ENCODE measurements around the gene PXN. TPM values are rescaled to one million over a fixed set of nuclear protein-coding genes. Genes with fewer than 3 reads are reported as not detected.
"Not testable (repeated sequence)": the region's sequence is repeated elsewhere in the genome, so short reads cannot be mapped to it uniquely, and the experiment has no call there.

The PXN gene
- total RNA-seq, 4 donors from 2014 or later: 29.6 to 211 (median 41.2) TPM

DNA sequence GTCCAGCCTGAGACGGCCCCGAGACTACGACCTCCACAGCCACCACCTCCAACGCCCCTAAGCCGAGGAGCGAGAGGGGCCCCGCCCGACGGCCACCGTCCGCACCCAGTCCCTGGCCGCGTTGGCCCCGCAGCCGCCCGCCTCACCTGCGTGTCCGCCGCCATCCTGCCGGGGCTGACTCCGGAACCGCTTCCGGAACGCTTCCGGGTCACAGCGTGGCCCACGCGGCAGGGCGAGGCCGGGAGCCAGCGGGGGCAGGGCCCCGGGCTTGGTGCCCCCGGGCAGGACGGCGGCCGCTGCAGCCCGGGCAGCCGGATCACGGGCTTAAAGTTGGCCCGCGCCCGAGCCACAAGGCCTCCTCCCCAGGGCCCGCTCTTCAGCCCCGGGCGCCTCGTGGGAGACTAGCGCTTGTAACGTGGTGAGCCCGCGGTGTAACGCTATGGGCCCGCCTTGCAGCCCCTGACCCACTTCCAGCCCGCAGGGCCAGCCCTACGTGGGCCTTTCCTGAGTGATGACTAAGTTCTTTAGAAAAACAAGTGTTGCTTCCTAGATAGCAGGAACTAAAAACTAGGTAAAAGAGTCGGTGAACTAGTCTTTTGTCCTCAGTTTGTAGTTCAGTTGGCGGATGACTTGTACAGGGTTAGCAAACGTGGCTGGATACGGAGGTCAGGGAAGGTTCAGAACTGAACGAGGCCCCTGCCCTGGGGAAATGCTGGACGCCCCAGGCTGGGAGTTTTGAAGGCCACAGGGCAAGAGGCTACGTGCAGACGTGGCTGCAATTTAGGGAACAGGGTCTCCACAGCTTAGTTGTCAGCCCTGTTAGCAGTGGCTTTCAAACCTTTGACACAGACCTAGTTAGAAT lies 70.8 kb downstream of the PXN start, which contains the start of gene GCN1:
TSS of gene GCN1 (minus strand) at position 182 of the 862 bp plus-strand sequence. CDS start at position 164, 18 bp downstream.
- DNase-seq: peak; percentile 67 to 86
- Histone ChIP-seq H3K4me3 (peak within 1 kb of the TSS; percentile 75 to 93), H3K27ac (peak within 1 kb of the TSS; percentile 77 to 80), H3K36me3 (no peaks in the 10 kb centered on the region), H3K27me3 (no peaks in the 10 kb centered on the region), H3K4me1 (peaks cover 10 to 20% of the 10 kb centered on the region in 2 donors), H3K9me3 (no peaks in the 10 kb centered on the region)
- intact Hi-C loops (cut with DNase I; ENCODE audit: low total_unique reads): no loop called here
- TF ChIP-seq, protein P1, sequence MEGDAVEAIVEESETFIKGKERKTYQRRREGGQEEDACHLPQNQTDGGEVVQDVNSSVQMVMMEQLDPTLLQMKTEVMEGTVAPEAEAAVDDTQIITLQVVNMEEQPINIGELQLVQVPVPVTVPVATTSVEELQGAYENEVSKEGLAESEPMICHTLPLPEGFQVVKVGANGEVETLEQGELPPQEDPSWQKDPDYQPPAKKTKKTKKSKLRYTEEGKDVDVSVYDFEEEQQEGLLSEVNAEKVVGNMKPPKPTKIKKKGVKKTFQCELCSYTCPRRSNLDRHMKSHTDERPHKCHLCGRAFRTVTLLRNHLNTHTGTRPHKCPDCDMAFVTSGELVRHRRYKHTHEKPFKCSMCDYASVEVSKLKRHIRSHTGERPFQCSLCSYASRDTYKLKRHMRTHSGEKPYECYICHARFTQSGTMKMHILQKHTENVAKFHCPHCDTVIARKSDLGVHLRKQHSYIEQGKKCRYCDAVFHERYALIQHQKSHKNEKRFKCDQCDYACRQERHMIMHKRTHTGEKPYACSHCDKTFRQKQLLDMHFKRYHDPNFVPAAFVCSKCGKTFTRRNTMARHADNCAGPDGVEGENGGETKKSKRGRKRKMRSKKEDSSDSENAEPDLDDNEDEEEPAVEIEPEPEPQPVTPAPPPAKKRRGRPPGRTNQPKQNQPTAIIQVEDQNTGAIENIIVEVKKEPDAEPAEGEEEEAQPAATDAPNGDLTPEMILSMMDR (IDR thresholded peaks at IDR 0.05): peak in 1 of 4 experiments; percentile 25
- TF ChIP-seq POLR2A (IDR thresholded peaks at IDR 0.05): peak; percentile 37 to 85

DNA sequence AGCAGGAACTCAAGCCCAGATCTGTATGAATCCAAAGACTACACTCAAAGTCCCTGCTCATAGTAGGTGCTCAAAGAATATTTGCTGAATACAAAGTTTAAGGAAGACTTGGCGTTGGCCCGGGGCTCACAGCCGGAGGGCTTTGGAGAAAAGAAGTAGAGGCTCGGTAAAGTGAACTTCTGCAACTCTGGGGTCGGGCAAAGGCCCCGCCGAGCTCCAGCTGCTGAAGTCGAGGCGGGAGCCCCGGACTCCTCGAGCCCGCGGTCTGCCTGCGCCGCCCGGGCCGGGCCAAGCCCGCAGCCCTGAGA lies 71.3 kb downstream of the PXN start:
- H3K27me3 ChIP-seq: no peaks in the 10 kb centered on the region
- H3K4me1 ChIP-seq: peaks cover 4 to 14% of the 10 kb centered on the region in 2 donors
- DNase-seq: no peak
- H3K27ac ChIP-seq: peak overlapping the region; percentile 40 to 80
- no peaks in the 10 kb centered on the region for H3K9me3 ChIP-seq
- TF ChIP-seq POLR2A (IDR thresholded peaks at IDR 0.05): no peak
- TF ChIP-seq, protein P1 (IDR thresholded peaks at IDR 0.05): no peak
- H3K4me3 ChIP-seq: peak overlapping the region; percentile 75 to 93
- no peaks in the 10 kb centered on the region for H3K36me3 ChIP-seq
- intact Hi-C loops (cut with DNase I; ENCODE audit: low total_unique reads): no loop called here

DNA sequence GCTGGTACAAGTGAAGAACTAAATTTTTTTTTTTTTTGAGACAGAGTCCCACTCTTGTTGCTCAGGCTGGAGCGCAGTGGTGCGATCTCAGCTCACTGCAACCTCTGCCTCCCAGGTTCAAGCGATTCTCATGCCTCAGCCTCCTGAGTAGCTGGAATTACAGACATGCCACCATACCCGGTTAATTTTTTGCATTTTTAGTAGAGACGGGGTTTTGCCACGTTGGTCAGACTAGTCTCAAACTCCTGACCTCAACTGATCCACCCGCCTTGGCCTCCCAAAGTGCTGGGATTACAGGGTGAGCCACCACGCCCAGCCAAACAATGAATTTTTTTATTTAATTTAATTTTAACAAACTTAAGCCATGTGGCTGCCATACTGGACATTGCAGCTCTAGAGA lies 72.2 kb downstream of the PXN start:
- Histone ChIP-seq H3K4me1 (peaks cover 0 to 14% of the 10 kb centered on the region in 2 donors), H3K4me3 (peak overlapping the region in 1 of 2 donors; percentile 93)
- H3K36me3 ChIP-seq; H3K9me3 ChIP-seq; intact Hi-C loops (cut with DNase I; ENCODE audit: low total_unique reads); DNase-seq; H3K27me3 ChIP-seq; H3K27ac ChIP-seq: not testable (repeated sequence)

DNA sequence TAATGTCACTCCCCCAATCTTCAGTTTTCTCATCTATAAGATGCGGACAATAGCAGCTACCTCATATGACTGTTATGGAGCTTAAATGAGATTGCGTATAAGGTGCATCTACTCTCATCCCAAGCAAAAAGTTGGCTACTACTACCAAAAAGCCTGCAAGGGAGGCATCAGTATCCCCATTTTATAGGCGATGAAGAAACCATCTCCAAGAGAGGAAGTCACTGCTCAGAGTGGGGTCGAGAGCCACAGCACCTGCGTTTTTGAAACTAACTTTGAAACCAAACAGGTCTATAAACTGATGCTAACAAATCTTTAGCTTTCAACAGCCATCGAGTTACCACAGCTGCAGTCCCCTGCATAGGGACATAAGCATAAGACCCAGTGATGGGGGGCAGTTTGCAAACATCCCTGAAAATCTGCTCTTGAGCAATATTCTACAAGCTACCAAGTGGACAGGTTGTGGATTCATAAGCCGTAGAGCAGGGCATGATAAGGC lies 74.5 kb downstream of the PXN start:
- TF ChIP-seq, protein P1 (IDR thresholded peaks at IDR 0.05): no peak
- TF ChIP-seq POLR2A (IDR thresholded peaks at IDR 0.05): no peak
- H3K9me3 ChIP-seq: no peaks in the 10 kb centered on the region
- no peak overlapping the region for H3K27ac ChIP-seq
- no peaks in the 10 kb centered on the region for H3K27me3 ChIP-seq
- intact Hi-C loops (cut with DNase I; ENCODE audit: low total_unique reads): no loop called here
- no peaks in the 10 kb centered on the region for H3K36me3 ChIP-seq
- no peak for DNase-seq
- H3K4me1 ChIP-seq: peaks cover 0 to 14% of the 10 kb centered on the region in 2 donors
- H3K4me3 ChIP-seq: no peak overlapping the region

DNA sequence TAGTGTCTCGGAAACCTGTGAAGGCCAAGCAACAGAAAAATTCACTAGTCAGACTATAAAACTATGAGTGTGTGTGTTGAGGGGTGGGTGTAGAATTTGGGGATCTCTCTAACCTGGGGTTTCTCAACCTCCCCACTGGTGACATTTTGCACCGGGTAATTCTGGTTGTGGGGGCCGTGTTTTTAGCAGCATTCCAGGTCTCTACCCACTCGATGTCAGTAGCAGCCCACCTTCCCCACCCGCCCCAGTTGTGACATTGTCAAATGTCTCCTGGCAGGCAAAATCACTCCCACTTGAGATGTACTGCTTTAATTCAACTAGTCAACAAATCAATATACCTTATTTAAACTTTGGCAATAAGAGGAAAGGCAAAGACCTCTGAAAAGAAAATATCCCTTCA lies 75.1 kb downstream of the PXN start:
- Histone ChIP-seq H3K4me1 (peaks cover 0 to 14% of the 10 kb centered on the region in 2 donors), H3K9me3 (no peaks in the 10 kb centered on the region), H3K27me3 (no peaks in the 10 kb centered on the region), H3K36me3 (no peaks in the 10 kb centered on the region), H3K4me3 (no peak overlapping the region), H3K27ac (no peak overlapping the region)
- intact Hi-C loops (cut with DNase I; ENCODE audit: low total_unique reads): no loop called here
- no peak for DNase-seq
- no peak for TF ChIP-seq POLR2A (IDR thresholded peaks at IDR 0.05)
- TF ChIP-seq, protein P1 (IDR thresholded peaks at IDR 0.05): no peak
